Tracheal epithelial cell (primary cell): ENCODE measurements around the gene SPIRE2. TPM values are rescaled to one million over a fixed set of nuclear protein-coding genes. Genes with fewer than 3 reads are reported as not detected.

Source experiments
- total RNA-seq: library from RNA; depleted of rRNA; stranded (reverse); fragments of >200 nt; gene quantifications from 2 replicates; pipeline ENCODE4 v1.2.1, GENCODE V29; 2014

SPIRE2 gene, protein sequence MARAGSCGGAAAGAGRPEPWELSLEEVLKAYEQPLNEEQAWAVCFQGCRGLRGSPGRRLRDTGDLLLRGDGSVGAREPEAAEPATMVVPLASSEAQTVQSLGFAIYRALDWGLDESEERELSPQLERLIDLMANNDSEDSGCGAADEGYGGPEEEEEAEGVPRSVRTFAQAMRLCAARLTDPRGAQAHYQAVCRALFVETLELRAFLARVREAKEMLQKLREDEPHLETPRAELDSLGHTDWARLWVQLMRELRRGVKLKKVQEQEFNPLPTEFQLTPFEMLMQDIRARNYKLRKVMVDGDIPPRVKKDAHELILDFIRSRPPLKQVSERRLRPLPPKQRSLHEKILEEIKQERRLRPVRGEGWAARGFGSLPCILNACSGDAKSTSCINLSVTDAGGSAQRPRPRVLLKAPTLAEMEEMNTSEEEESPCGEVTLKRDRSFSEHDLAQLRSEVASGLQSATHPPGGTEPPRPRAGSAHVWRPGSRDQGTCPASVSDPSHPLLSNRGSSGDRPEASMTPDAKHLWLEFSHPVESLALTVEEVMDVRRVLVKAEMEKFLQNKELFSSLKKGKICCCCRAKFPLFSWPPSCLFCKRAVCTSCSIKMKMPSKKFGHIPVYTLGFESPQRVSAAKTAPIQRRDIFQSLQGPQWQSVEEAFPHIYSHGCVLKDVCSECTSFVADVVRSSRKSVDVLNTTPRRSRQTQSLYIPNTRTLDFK
- 1.1 and 2.4 TPM in 2 replicates for total RNA-seq

DNA sequence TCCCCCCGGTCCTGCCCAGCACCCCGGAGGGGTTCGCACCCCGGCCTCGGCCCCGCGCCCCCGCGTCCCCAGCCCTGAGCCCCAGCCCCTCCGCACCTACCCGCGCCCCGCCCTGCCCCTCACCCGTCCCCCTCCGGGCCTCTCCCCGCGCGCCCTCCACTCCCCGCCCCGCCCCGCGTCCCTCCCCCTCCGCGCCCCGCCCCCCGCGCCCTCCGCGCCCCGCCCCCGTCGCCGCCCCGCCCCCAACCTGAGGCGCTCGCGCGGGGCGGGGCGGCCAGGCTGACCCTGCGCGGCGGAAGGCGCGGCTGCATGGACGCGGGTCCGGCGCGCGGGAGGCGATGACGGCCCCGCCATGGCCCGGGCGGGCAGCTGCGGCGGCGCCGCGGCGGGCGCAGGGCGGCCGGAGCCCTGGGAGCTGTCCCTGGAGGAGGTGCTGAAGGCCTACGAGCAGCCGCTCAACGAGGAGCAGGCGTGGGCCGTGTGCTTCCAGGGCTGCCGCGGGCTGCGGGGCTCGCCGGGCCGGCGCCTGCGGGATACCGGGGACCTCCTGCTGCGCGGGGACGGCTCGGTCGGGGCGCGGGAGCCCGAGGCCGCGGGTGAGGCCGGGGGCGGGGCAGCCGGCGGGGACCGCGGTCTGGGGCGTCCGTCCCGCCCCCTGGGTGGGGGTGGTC is at the start of gene SPIRE2:
SPIRE2 (plus strand) TSS at position 277 of the 671 bp plus-strand sequence; CDS start at position 353, 76 bp downstream.

GRCh38 chr16:89873109-89873971 is 45.1 kb downstream of the SPIRE2 start, which contains the start of gene TCF25:
TSS of gene TCF25 (plus strand) at chr16:89873592. CDS start at chr16:89873668, 76 bp downstream.

GRCh38 chr16:89918453-89919347 is 90.4 kb downstream of the SPIRE2 start, which contains the start of gene MC1R:
TSS of gene MC1R (plus strand) at chr16:89918862. CDS start at chr16:89919259, 397 bp downstream.

Other genes with a start within 250 kb of the SPIRE2 start
- gene DPEP1, start 214.8 kb upstream of the SPIRE2 start, total RNA-seq: 0.24 TPM in 1 of 2 replicates, not detected in the other
- gene CHMP1A, start 170.8 kb upstream of the SPIRE2 start, total RNA-seq: 73.1 and 148 TPM in 2 replicates
- 0.43 and 1.7 TPM in 2 replicates for gene SPATA33, start 170.6 kb upstream of the SPIRE2 start, total RNA-seq
- gene CDK10, start 141.8 kb upstream of the SPIRE2 start, total RNA-seq: 31.1 and 51.3 TPM in 2 replicates
- 9.4 and 22.4 TPM in 2 replicates for gene SPATA2L, start 126.8 kb upstream of the SPIRE2 start, total RNA-seq
- 3.2 and 3.6 TPM in 2 replicates for gene VPS9D1, start 107.6 kb upstream of the SPIRE2 start, total RNA-seq
- 19.0 and 21.2 TPM in 2 replicates for gene ZNF276, start 106.9 kb upstream of the SPIRE2 start, total RNA-seq
- gene FANCA, start 11.8 kb upstream of the SPIRE2 start, total RNA-seq: 0.85 and 6.3 TPM in 2 replicates
- gene TCF25, start 45.1 kb downstream of the SPIRE2 start, total RNA-seq: 68.2 and 149 TPM in 2 replicates
- 1.2 and 1.9 TPM in 2 replicates for gene MC1R, start 90.4 kb downstream of the SPIRE2 start, total RNA-seq
- gene TUBB3, start 94.9 kb downstream of the SPIRE2 start, total RNA-seq: 7.0 and 361 TPM in 2 replicates
- 53.9 and 67.0 TPM in 2 replicates for gene DEF8, start 120.3 kb downstream of the SPIRE2 start, total RNA-seq
- 4.7 and 7.5 TPM in 2 replicates for gene DBNDD1, start 191.0 kb downstream of the SPIRE2 start, total RNA-seq
- not detected in 2 replicates for gene PRDM7, start 248.9 kb downstream of the SPIRE2 start, total RNA-seq